ENCODE measurements around the gene ZNF678. TPM values are rescaled to one million over a fixed set of nuclear protein-coding genes. Genes with fewer than 3 reads are reported as not detected.
"Not testable (repeated sequence)": the region's sequence is repeated elsewhere in the genome, so short reads cannot be mapped to it uniquely, and the experiment has no call there.

ZNF678 gene
- total RNA-seq, 1 donor from 2014 or later = 17.5 TPM

- TF ChIP-seq, protein P1, sequence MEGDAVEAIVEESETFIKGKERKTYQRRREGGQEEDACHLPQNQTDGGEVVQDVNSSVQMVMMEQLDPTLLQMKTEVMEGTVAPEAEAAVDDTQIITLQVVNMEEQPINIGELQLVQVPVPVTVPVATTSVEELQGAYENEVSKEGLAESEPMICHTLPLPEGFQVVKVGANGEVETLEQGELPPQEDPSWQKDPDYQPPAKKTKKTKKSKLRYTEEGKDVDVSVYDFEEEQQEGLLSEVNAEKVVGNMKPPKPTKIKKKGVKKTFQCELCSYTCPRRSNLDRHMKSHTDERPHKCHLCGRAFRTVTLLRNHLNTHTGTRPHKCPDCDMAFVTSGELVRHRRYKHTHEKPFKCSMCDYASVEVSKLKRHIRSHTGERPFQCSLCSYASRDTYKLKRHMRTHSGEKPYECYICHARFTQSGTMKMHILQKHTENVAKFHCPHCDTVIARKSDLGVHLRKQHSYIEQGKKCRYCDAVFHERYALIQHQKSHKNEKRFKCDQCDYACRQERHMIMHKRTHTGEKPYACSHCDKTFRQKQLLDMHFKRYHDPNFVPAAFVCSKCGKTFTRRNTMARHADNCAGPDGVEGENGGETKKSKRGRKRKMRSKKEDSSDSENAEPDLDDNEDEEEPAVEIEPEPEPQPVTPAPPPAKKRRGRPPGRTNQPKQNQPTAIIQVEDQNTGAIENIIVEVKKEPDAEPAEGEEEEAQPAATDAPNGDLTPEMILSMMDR (IDR thresholded peaks at IDR 0.05; ENCODE audit: partially characterized antibody, unreplicated experiment) = no peak
- H3K9me3 Mint-ChIP-seq (ENCODE audit: unreplicated experiment) = peaks cover 3% of the 10 kb centered on the region
- no peak for DNase-seq
- no peak overlapping the region for H3K4me3 Mint-ChIP-seq (ENCODE audit: unreplicated experiment)
- H3K4me1 Mint-ChIP-seq (ENCODE audit: low read depth, unreplicated experiment) = peaks cover 5% of the 10 kb centered on the region
- no peak overlapping the region for H3K27ac Mint-ChIP-seq (ENCODE audit: unreplicated experiment)
- peaks cover 11% of the 10 kb centered on the region for H3K36me3 Mint-ChIP-seq (ENCODE audit: unreplicated experiment)
- peaks cover 1% of the 10 kb centered on the region for H3K27me3 Mint-ChIP-seq (ENCODE audit: unreplicated experiment)
Observed at GRCh38 chr1:227603327-227603726, 40.0 kb downstream of the ZNF678 start.

- H3K27me3 Mint-ChIP-seq (ENCODE audit: unreplicated experiment) = peaks cover 1% of the 10 kb centered on the region
- TF ChIP-seq, protein P1 (IDR thresholded peaks at IDR 0.05; ENCODE audit: partially characterized antibody, unreplicated experiment) = no peak
- H3K36me3 Mint-ChIP-seq (ENCODE audit: unreplicated experiment) = peaks cover 4% of the 10 kb centered on the region
- no peak overlapping the region for H3K4me3 Mint-ChIP-seq (ENCODE audit: unreplicated experiment)
- H3K9me3 Mint-ChIP-seq (ENCODE audit: unreplicated experiment) = peaks cover 3% of the 10 kb centered on the region
- H3K4me1 Mint-ChIP-seq (ENCODE audit: low read depth, unreplicated experiment) = peaks cover 5% of the 10 kb centered on the region
- DNase-seq = no peak
- H3K27ac Mint-ChIP-seq (ENCODE audit: unreplicated experiment) = no peak overlapping the region
Observed at GRCh38 chr1:227604446-227604845, 41.1 kb downstream of the ZNF678 start.

DNA sequence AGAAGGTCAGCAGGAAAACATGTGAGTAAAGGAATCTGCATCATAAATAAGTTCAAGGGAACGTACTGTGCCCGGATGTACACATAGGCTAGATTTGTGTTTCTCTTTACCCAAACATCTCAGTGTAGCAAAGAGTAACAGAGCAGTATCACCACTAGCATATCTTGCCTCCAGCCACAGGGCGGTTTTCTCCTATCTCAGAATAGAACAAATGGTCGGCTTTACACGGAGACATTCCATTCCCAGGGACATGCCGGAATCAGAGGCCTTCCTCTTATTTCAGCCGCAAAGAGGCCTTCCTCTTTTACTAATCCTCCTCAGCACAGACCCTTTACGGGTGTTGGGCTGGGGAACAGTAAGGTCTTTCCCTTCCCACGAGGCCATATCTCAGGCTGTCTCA is 42.9 kb downstream of the ZNF678 start:
- not testable (repeated sequence) for DNase-seq; H3K4me3 Mint-ChIP-seq (ENCODE audit: unreplicated experiment); H3K9me3 Mint-ChIP-seq (ENCODE audit: unreplicated experiment); H3K27ac Mint-ChIP-seq (ENCODE audit: unreplicated experiment); H3K27me3 Mint-ChIP-seq (ENCODE audit: unreplicated experiment); H3K36me3 Mint-ChIP-seq (ENCODE audit: unreplicated experiment); H3K4me1 Mint-ChIP-seq (ENCODE audit: low read depth, unreplicated experiment)

DNA sequence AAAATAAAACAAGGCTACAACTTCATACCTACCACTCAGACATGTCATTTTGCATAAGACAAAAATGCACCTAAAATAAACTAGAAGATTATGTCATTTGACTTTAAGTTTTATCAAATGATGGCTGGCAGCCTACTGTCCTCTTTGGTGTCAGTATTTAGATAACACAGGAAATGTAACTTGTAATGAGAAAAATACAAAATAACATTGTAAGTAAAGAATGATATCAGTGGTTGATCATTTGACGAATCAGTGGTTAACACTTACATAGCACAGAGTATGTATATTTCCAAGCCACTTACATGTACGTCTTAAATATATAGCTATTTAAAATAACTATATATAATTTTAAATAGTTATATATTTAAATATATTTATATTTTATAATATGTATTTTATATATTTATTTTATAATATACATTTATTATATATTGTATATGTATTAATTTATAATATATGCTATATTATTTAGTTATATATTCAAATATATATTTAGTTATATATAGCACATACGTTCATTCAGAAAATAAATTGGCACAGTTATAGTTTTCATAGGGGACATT is 44.1 kb downstream of the ZNF678 start:
- H3K4me1 Mint-ChIP-seq (ENCODE audit: low read depth, unreplicated experiment) = peaks cover 5% of the 10 kb centered on the region
- no peak overlapping the region for H3K27ac Mint-ChIP-seq (ENCODE audit: unreplicated experiment)
- H3K4me3 Mint-ChIP-seq (ENCODE audit: unreplicated experiment) = no peak overlapping the region
- H3K36me3 Mint-ChIP-seq (ENCODE audit: unreplicated experiment) = peaks cover 5% of the 10 kb centered on the region
- peaks cover 2% of the 10 kb centered on the region for H3K9me3 Mint-ChIP-seq (ENCODE audit: unreplicated experiment)
- H3K27me3 Mint-ChIP-seq (ENCODE audit: unreplicated experiment) = no peaks in the 10 kb centered on the region
- TF ChIP-seq, protein P1 (IDR thresholded peaks at IDR 0.05; ENCODE audit: partially characterized antibody, unreplicated experiment) = no peak
- no peak for DNase-seq

DNA sequence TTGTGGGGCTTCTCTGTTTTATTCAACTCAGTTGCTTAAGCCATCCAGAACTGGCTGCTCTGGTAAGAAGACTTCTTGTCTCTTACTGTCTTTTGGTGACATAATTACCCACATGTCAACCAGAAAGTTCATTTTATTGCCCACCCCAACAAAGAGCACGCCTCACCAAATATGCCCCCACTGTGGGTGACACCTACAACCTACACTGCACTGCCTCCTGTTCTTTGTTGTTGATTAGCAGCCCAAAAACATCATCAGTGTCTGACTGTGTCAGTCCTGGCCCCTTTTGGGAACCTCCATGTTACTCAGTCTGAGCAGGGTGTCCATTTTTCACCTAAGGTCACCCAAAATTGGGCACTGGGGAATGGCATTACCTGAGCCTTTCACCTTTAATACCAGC is 49.3 kb downstream of the ZNF678 start:
- H3K27ac Mint-ChIP-seq (ENCODE audit: unreplicated experiment) = no peak overlapping the region
- H3K36me3 Mint-ChIP-seq (ENCODE audit: unreplicated experiment) = peaks cover 17% of the 10 kb centered on the region
- peaks cover 4% of the 10 kb centered on the region for H3K9me3 Mint-ChIP-seq (ENCODE audit: unreplicated experiment)
- no peaks in the 10 kb centered on the region for H3K4me1 Mint-ChIP-seq (ENCODE audit: low read depth, unreplicated experiment)
- H3K27me3 Mint-ChIP-seq (ENCODE audit: unreplicated experiment) = peaks cover 2% of the 10 kb centered on the region
- TF ChIP-seq, protein P1 (IDR thresholded peaks at IDR 0.05; ENCODE audit: partially characterized antibody, unreplicated experiment) = no peak
- DNase-seq = no peak
- no peak overlapping the region for H3K4me3 Mint-ChIP-seq (ENCODE audit: unreplicated experiment)
